Midbrain (tissue), 1 donor: ENCODE measurements around the gene COG2.
A peak's percentile ranks its signal among the peaks of the same experiment; 100 is the strongest.

Experiments used
- DNase-seq: peaks from one replicate; lab custom pipeline; 2025; lab: John Stamatoyannopoulos, UW

Gene COG2

DNA sequence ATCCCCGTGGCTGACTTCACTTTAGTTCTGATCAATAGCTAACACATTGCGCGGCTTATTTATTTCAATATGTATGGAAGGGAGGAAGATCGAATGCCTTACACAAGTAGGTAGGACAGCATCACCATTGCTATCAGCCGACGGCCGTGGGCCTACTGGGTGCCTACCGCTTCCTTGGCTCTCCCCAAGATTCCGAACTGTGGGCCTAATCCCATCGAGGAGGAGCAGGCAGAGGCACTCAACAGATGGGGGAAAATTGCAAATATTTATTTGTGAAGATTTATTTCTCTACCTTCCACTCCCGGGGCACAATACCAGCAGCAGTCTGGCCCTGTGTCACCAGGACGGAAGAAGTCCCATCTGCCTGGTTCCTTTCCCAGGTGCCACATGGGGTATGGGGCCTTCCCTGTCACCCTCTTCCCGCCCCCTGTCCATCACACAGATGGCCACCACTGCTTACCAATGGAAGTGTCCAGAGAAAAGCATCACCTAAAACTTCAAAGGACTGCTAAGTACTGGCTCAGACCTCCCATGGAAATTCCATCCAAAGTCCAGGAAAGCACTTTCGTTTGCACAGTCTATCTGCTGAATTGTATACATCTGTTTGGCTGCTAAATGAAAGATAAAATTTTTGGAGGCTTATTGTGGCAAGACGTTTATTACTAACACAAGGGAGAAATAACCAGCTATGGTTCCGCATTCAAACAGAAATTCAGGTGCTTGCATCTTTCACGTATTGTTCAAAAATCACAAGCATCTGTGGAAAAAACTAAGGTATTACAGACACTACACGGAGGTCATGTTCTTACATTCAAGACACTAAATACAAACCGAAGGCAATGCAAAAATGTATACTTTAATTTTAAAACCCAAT is 59.9 kb downstream of the COG2 start:
- no peak for DNase-seq

DNA sequence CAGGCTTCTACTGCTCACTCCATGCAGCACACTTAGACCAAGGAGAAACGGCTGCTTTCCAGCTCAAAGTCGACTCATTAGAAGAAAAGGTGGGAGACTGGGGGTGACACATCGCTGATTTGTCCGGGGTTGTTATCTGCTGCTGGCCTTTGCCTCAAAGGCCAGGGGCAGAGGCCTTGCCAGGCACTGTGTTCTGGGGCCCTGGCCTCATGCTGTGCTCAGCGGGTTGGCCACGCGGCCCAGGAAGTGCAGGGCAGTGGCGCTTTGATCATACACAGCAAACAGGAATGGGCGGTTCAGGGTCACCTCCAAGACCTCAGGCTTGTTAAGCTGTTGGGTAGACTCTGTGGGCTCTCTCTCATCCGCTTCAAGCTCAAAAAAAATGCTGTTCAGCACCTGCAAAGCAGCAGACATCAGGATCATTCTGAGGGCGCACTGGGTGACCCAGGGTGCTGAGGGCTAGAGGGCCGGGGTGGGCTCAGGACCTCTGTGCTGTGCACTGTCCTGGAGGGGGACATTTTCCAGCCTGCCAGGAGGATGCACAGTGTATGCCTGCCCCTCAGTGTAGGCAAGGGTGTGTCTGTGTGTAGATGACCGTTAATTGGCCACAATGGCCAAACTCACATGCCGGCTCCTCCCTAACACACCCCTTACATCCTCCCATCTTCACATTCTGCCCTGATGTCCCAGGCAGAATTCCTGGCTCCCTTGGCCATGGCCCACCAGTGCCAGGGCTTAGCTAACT is 60.8 kb downstream of the COG2 start:
- no peak for DNase-seq

DNA sequence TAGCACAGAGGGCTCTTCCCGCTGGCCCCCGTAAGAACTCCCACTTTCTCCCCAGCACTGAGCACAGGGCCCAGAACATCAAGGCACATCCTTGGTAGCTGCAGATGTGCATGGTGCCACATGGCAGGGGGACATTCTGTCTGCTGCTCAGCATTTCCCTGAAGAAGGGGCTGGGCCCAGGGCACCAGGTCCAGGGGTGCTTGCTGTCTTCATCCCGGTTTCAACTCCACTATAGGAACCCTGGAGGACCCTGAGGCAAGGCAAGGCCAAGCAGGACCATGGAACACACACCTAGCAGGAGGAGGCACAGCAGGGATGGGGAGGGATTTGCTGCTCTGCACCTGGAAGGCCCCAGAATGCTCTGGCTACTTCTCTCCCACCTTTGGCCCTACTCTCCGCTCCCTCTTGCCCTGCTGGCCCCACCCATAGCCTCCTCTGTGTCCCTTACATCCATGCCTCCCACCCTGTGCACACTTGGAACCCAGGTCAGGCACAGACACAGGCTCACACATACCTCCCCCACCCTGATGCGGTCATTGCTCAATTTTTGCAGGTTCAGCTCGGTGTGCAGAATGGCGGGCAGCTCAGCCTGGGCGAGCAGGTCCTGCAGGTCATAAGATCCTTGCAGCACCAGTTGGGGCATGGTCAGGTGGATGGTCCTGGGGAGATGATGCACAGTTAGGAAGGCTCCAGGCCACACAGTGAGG is 61.6 kb downstream of the COG2 start:
- no peak for DNase-seq

DNA sequence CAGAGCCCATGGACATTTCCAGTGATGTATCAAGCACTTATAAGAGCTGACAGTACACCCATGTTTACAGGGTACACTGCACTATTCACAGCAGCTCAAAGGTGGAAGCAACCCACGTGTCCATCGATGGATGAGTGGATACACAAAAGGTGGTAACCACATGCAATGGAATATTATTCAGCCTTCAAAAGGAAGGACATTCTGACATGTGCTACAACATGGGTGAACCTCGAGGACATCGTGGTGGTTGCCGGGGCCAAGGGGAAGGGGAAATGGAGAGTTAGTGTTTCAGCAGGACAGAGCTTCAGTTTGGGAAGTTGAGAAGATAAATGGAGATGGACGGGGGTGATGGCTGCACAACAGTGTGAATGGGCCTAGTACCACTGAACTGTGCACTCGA is 62.5 kb downstream of the COG2 start:
- DNase-seq: no peak

DNA sequence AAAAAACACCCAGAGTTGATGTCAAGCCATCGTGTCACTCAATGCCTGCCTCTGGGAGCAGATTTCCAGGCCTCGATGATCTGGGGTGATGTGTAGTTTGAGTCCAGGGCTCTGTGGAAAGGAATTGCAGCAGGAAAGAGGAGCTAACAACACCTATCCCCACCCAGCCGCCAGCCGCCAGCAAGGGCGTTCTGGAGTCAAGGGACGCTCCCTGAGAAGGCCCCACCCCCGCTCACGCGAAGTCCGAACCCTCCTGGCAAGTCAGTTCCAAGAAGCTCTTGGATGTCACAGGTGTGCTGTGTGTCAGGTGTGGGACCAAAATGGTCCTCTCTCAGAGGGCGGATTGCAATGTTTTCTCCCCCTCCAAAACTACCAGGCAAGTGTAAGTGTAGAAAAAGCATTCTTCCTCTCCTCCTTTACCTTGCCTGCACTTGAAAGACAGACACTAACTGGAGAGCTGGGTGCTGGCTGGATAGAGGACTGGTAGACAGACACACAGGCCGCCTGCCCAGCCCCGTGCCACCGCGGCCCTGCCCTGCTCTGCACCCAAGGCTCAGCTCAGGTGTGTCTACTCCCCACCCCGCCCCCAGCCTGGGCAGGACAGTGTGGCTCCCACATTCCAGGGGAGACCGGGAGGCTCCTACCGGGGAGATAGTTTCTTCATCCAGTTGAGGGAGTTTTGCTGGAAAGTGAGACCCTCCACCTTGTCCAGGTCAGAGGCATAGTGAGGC is 63.2 kb downstream of the COG2 start:
- no peak for DNase-seq

DNA sequence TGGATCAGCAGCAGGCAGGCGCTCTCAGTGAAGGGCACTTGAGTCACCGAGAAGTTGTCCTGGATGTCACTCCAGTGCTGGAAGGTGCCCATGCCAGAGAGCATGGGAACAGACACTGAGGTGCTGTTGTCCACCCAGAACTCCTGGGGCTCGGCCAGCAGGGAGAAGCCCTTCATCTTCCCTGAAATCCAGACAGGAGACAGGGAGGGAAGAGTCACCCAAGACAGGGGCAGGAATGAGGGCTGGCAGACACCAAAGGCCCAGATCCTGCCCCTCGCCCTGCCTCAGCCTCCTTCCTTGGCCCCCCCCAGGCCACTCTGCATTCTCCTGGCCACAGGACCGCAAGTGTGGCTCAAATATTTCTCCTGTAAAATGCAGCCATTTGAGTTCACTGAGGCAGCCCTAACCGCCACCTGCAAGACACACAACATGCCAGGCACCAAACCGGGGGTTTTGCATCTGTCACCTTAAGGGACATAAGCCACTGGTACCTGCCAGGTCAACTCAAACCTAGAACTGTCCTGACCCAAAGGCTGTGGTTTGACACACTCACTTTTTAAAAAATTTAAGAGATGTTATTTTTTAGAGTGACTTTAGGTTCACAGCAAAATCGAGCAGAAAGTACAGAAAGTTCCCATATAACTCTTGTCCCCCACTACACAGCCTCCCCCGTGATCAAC is 63.9 kb downstream of the COG2 start:
- DNase-seq: no peak

DNA sequence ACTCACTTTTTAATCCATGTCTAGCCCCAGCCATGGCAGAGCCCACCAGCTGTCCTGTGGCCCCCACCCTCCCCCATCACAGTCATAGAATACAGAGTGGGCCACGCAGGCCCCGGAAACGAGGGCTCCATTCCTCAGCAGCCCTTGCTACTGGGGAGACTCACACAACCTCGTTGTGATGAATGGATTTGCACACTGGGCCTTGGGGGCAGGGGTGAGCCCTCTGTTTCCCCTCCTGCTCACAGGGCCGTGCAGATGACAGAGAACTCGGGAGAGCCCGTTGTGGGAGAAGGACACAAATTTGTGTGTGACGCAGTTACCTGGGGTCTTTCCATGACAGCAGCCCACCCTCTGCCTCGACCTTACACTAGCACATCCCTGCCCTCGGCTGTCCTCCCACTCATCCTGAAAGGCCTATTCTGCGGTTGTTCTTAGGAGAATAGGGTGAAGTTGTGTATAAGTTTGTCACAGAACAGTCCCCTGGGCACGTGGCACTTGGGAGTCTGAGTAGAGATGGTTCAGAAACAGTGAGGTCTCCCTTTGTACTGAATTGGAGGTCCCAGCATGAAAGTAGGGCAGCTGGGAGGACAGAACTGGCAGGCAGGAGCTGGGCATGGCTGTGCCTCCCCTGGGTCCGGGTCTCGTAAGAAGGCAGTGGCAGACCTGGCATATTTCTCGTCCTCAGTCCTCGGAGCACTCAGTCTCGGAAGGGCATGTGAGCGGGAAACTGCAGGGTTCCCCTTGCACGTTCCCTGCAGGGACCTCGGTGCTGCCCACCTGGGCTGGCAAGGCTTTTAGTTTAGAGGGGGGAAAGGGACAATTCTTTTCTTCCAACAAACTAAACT is 64.8 kb downstream of the COG2 start:
- no peak for DNase-seq

DNA sequence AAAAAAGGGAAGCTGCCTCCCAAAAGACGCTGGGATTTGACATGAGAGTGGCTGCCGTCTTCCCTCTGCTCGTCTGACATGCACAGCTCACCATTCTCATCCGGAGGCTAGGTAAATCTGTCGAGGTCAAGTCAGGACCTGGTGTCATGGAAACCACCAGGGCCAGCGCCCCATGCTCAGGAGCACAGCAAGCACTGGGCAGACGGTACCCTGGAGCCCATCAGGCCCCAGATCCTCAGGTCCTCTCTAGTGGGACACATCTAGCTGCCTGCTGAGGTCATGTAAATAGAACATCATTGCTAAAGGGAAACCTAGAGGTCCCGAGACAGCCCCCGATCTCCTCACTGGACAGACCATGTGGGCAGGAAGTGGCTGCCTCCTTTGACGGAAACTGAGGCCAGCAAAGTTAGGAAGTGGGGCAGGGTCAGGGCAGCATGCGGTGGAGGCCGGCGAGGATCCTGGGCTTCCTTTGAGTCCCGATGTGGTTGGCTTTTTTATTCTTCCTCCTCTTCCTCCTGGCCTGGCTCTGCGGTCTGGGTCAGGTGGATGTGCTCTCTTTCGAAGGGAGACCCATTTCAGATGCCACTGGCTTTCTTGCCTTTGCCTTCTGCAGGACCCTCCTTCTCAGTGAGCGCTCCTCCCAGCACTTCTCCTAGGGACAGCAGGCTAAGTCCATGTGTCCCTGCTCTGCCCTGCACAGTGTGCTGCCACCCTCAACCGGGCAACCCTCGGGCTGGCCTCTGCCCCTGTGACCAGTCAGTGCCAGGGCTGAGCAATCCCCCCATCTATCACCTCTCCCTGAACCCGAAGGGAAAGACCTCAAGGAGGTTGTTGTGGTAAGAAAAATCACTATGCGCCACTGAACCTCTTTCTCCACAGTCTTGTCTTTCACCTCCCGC is 65.7 kb downstream of the COG2 start:
- DNase-seq: no peak

DNA sequence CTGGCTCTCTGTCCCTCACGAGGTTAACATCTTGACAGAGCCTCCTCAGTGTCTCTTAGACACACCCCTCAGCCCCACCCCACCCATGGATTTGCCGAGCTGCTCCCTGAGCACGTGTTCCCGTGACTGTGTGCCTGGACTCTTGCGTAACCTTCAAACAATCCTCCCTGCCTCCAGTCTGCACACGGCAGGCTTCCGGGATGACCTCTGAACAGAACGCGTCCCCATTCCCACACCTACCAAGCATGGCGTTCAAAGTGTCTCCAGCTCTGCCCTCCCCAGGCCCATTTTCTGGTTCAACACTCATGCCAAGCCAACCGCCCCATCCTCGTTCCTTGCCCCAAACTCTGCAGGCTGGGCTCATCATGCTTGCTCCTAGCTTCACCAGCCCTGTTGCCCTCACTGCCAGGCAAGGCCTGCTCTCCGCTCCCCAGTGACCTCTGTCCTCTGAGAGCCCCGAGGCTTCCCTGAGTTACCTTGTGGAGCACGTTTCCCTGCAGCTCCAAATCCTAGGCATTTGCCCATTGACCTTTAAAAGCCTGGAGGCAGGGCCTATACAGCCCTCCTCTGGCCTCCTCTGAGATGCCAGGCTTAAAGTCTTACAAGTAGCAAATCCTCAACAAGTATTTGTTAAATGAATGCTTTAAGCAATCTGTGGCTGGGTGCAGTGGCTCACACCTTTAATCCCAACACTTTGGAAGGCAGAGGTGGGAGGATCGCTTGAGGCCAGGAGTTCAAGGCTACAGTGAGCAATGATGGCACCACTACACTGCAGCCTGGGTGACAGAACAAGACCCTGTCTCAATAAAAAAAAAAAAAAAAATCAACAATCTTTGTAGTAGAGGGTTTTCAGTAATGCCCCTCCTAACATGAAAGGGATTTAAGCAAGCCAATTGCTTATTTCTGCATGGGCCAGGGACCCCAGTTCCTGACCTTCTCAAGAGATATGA is 66.6 kb downstream of the COG2 start:
- DNase-seq: peak; percentile 31

DNA sequence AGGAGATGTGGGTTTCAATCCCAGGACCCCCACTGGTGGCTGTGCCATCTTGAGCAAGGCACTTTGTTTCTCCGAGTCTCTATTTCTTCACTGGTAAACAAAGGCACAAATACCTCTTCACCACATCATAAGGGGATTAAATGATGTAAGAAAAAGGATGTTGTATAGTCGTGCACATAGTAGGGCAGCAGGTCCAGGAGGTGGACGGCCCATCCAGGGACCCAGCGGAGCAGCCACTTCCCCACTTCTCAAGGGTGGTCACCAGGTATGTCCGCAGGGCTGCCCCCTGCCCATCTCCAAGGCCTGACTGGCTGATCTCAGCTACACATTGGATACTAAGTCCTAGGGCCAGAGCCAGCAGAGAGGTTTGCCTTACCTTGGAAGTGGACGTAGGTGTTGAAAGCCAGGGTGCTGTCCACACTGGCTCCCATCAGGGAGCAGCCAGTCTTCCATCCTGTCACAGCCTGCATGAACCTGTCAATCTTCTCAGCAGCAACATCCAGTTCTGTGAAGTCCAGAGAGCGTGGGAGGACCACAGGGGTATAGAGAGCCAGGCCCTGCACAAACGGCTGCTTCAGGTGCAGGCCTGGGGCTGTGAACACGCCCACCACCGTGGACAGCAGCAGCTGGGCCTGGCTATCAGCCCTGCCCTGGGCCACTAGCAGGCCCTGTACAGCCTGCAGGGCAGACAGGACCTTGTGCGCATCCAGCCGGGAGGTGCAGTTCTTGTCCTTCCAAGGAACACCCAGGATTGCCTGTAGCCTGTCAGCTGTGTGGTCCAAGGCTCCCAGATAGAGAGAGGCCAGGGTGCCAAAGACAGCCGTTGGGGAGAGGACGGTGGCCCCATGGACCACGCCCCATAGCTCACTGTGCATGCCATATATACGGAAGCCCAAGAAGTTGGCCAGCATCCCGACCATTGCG is 67.6 kb downstream of the COG2 start:
- no peak for DNase-seq

DNA sequence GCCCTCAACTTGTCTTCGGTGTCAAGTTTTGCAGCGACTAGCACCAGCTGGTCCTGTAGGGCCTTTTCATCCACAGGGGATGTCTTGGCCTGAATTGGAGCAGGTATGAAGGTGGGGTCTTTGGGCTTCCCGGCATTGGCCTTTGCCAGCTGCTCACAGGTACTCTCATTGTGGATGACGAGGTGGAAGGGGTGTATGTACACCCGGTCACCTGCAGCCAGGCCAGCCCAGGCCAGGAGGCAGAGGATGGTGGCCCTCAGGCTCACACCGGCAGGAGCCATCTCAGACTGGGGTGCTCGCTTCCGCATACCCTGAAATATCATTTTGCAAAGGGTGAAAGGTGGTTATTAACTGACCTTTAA is 68.2 kb downstream of the COG2 start:
- DNase-seq: no peak

DNA sequence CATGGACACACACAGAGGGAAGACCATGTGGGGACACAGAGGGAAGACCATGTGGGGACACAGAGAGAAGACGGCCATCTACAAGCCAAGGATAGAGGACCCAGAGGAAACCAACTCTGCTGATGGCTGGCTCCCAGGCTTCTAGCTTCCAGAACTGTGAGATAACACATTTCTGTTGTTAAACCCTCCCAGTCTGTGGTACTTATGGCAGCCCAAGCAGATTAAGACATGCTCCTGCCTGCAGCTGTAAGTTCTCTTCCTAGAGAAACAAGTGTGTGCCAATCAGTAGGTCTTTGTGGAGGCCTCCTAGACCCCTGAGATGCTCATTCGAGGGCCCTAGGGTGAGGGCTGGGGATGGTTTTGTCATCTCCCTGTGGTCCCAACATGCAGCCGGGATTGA is 69.0 kb downstream of the COG2 start:
- no peak for DNase-seq

DNA sequence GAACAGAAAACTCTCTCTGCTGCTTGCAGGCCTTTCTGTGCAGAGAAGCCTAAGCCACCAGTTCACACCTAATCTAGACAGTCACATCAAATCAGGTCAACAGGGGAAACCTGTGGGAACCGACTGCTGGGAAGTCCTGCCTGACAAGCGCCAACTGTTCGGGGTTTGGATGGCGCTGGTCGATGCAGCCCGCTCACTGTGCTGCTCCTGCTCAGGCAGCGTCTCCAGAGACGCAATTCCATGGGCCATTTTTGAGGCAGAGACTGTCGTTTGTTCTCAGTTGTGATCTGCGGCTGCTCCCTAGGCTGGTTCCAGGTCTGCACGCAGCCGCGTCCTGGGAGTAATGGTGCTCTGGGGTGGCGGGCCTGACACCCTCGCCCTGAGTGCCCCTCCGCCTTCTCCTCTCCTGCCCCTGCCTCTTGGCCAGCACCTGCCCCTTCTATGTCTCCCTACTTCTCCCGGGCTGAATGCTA is 70.2 kb downstream of the COG2 start:
- no peak for DNase-seq

DNA sequence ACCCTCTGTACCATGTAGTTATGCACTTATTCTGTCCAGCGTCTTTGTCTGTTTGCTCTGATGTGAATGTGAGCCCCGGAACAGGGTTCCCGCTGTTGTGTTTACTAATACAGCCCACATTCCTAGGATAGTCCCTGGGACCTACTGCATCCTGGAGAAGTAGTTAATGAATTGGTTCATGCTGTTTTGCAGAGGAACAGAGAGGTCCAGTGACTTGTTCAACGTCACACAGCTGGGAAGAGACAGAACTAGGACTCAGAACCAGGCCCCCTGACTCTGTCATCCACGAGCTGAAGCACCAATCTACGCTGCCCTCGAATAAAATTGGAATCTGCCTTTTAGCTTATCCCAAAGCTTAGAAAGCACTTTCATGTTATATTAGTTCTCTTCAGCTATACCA is 70.9 kb downstream of the COG2 start:
- no peak for DNase-seq

DNA sequence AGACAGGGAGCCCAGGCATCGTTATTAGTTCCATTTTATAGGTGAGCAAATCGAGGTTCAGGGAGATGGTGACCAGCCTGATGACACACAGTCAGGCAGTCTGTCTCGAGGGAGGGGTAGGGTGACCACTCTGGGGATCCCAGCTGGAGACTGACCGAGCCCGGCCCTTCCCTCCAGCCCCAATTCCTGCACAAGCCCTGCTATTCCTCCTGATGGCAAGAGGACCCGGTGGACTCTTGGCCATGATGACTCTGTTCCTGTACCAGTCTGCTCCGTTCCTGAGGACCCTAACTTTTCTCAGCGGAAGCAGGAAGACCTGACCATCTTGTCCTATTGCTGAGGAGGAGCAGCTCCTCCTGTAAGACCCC is 71.2 kb downstream of the COG2 start:
- no peak for DNase-seq

DNA sequence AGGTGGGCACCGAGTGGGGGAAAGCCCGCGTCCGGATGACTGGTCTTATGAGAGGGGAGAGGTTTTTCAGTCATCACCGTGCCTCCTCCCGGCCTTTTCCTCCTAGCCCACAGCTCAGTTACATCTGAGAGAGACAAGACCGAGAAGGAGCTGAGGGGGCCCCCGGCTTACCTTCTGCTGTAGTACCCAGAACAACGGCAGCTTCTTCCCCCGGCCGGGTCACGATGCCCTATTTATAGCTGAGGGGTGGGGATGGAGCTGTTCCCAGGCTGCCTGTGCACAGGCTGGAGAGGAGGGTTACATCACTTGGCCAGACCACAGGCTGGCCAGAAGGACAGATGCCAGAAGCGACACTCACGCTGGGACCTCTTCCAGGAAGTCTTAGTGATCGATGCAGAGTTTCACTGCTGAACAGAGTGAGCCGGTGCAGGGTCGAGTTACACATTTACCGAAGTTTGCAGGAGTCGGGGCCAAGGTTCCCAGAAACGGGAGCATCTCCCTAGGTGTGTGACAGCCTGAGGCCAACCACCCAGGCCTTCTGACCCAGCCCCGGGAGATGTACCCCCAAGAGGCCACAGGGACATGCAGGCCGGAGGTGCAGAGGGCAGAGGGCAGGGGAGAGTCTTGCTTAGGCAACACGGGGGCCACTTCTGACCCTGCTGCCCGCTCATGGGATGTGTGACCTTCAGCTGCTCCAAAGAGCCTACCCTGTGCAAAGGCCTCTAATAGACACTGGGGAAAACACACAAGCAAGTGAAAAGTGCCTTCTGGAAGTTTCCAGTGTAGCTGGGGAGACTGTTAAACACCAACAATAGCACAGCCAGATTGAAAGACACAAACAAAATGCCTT is 71.9 kb downstream of the COG2 start, which contains the start of gene AGT:
AGT (minus strand) TSS at position 208 of the 850 bp plus-strand sequence. CDS start 3,299 bp downstream, outside the sequence.
- DNase-seq: peak; percentile 86
